Measurements from ENCODE around the gene ITGAV.

Gene ITGAV

DNA sequence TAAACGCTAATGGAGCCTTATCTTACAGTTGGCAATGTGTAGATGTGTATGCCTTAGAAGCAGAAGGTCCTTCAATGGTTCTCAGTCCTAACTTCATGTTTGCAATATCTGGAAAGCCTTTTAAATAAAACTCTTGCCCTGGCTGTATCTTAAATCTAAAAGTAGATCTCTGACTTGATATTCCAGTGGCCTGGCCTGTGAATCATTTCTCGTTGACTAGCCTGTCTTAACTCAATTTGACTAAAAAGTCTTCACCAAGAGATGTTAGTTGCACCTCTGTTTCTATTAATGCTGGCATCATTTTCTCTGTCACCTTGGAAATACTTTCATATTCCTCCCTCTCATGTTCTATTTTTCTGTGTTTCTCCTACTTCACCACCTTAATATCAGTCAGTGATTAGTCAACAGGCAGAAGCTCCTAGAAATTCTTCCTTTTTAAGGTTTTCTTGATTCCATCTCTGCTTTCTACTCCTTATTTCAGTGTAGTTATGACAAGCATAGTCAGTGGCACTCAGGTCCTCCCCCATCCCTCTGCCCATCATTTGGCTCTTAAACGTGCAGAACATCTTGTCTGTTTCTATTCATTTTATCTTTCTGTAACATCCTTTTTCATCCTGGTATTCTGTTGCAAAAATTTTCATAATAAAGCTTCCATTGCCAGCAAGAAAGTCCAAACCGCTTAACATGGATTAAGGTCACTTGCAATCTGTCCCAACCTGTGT lies 4.3 kb downstream of the ITGAV start:
- Histone ChIP-seq H3K36me3 (ENCODE audit: control insufficient read depth in 2 of 2, insufficient read depth in 1 of 2, low read length in 2 of 2) (no peaks in the 10 kb centered on the region), H3K4me1 (ENCODE audit: control insufficient read depth, insufficient read depth, low read length) (peaks cover 6% of the 10 kb centered on the region; the same call in 1 of the 2 replicates), H3K4me3 (ENCODE audit: low read depth, low read length) (no peak overlapping the region), H3K9me3 (ENCODE audit: control insufficient read depth, insufficient read depth, low read depth, low read length) (no peaks in the 10 kb centered on the region), H3K27ac (ENCODE audit: extremely low read depth, low read depth, low read length) (no peak overlapping the region)
- CTCF ChIA-PET: interaction anchor here (0.6 to 0.9 kb wide), 3 partner anchors 18 to 95 kb away, joined by 3 read pairs; no protein-coding TSS in a partner anchor
- no peak for TF ChIP-seq ZNF837 (tag by site-specific recombination; IDR thresholded peaks at IDR 0.05)
- no peak for TF ChIP-seq KLF16 (tag by site-specific recombination; IDR thresholded peaks at IDR 0.05)
- no peak for TF ChIP-seq ZNF324 (tag by site-specific recombination; IDR thresholded peaks at IDR 0.05)
- no peak for TF ChIP-seq OSR2 (tag by site-specific recombination; IDR thresholded peaks at IDR 0.05)
- TF ChIP-seq PRDM1 (tag by site-specific recombination; IDR thresholded peaks at IDR 0.05): no peak
- POLR2A ChIA-PET: no interaction called here

DNA sequence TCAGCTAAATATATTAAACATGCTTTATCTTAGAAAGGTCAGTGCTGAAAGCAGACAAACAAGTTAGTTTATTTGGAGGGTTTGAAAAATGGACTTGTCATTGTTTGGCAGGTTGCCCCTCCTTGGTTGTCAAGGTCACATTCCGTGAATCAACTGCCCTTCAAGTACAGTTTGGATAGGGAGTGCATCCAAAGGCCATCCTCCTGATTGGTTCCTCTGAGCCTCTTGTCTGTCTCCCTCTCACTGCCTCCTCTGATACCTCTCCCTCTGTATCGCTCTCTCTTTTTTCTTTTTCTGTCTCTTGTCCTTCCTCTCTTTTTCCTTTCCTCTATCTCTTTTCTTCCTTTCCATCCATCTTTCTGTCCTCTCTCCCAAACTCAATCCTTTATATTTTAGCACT lies 5.4 kb downstream of the ITGAV start:
- H3K4me1 ChIP-seq (ENCODE audit: control insufficient read depth, insufficient read depth, low read length): peaks cover 7% of the 10 kb centered on the region; the same call in 1 of the 2 replicates
- CTCF ChIA-PET: interaction anchor here (0.6 kb wide), 1 partner anchor 11 kb away, joined by 4 read pairs; no protein-coding TSS in a partner anchor
- POLR2A ChIA-PET: no interaction called here
- no peak overlapping the region for H3K27ac ChIP-seq (ENCODE audit: extremely low read depth, low read depth, low read length)
- H3K36me3 ChIP-seq (ENCODE audit: control insufficient read depth in 2 of 2, insufficient read depth in 1 of 2, low read length in 2 of 2): no peaks in the 10 kb centered on the region
- H3K9me3 ChIP-seq (ENCODE audit: control insufficient read depth, insufficient read depth, low read depth, low read length): no peaks in the 10 kb centered on the region
- TF ChIP-seq ZNF777 (tag by site-specific recombination; IDR thresholded peaks at IDR 0.05; ENCODE audit: borderline replicate concordance) (no peak), ZNF623 (tag by site-specific recombination; IDR thresholded peaks at IDR 0.05) (no peak), ZNF404 (tag by site-specific recombination; IDR thresholded peaks at IDR 0.05) (no peak), GFI1B (tag by site-specific recombination; IDR thresholded peaks at IDR 0.05) (no peak), ZNF133 (tag by site-specific recombination; IDR thresholded peaks at IDR 0.05) (no peak), ZNF398 (tag by site-specific recombination; IDR thresholded peaks at IDR 0.05) (no peak), ZNF19 (tag by site-specific recombination; IDR thresholded peaks at IDR 0.05; ENCODE audit: low read depth) (no peak), ZNF132 (tag by site-specific recombination; IDR thresholded peaks at IDR 0.05; ENCODE audit: borderline replicate concordance) (no peak), ZNF280D (tag by site-specific recombination; IDR thresholded peaks at IDR 0.05) (no peak), ZNF335 (tag by site-specific recombination; conservative IDR thresholded peaks at IDR 0.05) (no peak), PRDM1 (tag by site-specific recombination; IDR thresholded peaks at IDR 0.05) (peak; percentile 79), ZNF157 (tag by site-specific recombination; IDR thresholded peaks at IDR 0.05) (no peak), SP7 (tag by site-specific recombination; IDR thresholded peaks at IDR 0.05) (no peak), ZNF10 (tag by site-specific recombination; IDR thresholded peaks at IDR 0.05) (no peak), ZNF121 (tag by site-specific recombination; IDR thresholded peaks at IDR 0.05) (no peak), ZNF366 (tag by site-specific recombination; conservative IDR thresholded peaks at IDR 0.05) (peak; percentile 51; the same call in 1 of the 2 replicates), PATZ1 (tag by site-specific recombination; IDR thresholded peaks at IDR 0.05) (no peak)
- H3K4me3 ChIP-seq (ENCODE audit: low read depth, low read length): no peak overlapping the region

All from HEK293 (cell line).